ENCODE measurements around the gene STK31.
"Not testable (repeated sequence)": the region's sequence is repeated elsewhere in the genome, so short reads cannot be mapped to it uniquely, and the experiment has no call there.

The STK31 gene

DNA sequence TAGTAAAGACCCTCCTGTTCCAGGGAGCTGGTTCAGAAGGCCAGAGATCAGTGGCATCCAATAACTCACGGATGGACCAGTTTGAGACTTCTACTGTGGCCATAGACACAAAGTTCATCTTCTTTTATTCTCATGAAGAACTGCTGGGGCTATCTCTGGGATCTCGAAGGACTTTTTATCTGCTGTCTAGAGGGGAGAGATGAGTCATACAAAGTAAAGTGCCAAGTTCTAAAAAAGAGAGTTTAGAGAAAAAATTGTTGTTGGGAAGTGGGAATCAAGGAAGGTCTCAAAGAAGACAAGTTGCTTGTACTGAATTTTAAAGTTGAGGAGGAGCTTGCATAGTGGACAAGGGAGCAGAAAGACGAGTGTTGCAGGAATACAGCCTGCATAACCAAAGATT, 38.0 kb upstream of the STK31 start:
- Mint-ChIP-seq H3K27ac (no peak overlapping the region), H3K36me3 (ENCODE audit: low read depth) (no peaks in the 10 kb centered on the region), H3K27me3 (ENCODE audit: low read depth, poor library complexity) (peaks cover 3% of the 10 kb centered on the region), H3K4me3 (no peak overlapping the region), H3K9me3 (peaks cover 19% of the 10 kb centered on the region), H3K4me1 (no peaks in the 10 kb centered on the region)
- no peak for DNase-seq
- TF ChIP-seq CTCF (IDR thresholded peaks at IDR 0.05), result no peak

DNA sequence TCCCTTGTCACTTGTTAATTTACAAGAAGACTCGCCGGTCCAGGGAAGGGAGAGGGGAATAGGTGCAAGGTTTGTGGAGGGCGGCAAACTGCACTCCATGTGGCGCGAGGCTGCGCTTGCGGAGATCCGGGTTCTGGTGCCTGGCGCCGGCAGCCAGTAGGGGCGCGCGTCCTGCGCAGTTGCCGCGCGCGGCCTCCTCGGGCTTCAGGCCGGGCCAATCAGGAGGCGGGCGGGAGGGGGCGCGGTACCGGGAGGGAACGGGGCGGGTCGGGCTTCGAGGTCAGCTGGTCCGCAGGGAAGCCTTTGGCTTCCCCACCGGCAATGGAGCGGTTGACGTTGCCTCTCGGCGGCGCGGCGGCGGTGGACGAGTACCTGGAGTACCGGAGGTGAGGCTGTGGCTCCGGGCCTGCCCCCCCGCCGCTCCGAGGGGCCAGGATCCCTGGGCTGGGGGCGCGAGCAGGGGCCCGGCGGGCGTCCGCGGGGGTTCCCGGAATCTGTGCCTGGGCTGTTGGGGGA, 30.1 kb upstream of the STK31 start, which contains the start of gene FAM221A:
FAM221A (plus strand) TSS at position 302 of the 516 bp plus-strand sequence; CDS start at position 322, 20 bp downstream.
- Mint-ChIP-seq H3K4me3 (peak within 1 kb of the TSS; percentile 90), H3K27me3 (ENCODE audit: low read depth, poor library complexity) (peaks cover 13% of the 10 kb centered on the region), H3K27ac (no peak within 1 kb of the TSS), H3K36me3 (ENCODE audit: low read depth) (peaks cover 4% of the 10 kb centered on the region), H3K9me3 (peaks cover 28% of the 10 kb centered on the region), H3K4me1 (peaks cover 5% of the 10 kb centered on the region)
- peak; percentile 58 for TF ChIP-seq CTCF (IDR thresholded peaks at IDR 0.05)
- peak; percentile 84 for DNase-seq

DNA sequence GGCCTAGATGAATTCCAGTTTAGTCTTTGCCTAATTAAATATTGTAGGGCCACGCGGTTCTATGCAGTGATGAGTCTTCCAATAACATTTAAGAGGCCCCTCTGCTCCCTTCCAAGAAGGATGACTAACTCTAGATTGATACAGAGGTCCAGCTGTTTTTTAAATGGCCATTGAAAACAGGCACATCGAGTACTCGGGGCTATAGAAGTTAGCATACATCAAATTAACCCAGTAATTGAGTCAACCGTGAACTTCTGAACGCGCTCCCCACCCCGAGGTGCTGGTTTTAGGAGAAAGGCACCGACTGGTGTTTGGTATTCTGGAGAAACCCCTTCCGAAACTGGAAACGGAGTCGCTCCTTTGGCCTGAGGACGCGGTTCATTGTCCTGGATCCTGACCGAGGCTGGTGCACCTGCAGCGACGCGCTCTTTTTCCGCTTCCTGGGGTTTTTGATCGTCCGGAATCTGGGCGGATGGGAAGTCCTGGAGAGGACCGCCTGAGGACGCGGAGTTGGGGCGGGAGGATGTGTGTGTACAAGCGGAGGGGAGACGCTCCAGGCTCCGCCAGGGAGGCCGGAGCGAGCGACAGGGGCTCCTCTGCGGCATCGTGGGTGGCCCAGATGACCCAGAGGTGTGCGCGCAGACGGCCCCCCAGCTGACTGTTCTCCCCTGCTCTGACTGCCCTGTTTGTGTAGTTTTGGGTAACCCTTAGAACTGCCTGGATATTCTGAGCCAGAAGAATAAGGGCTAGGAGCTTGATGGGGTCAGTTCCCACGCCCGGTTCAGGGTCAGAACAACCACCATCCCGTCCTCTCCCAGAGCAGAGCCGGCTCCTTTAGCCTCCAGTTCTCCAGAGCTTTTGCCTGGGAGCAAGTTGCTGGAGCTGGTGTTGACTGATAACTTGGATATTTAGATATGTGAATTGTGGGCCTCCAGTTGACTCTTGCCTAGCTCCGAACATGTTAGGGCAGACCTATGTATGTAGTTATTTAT, 29.3 kb upstream of the STK31 start:
- Mint-ChIP-seq H3K27me3 (ENCODE audit: low read depth, poor library complexity) (peaks cover 13% of the 10 kb centered on the region), H3K9me3 (peaks cover 20% of the 10 kb centered on the region), H3K27ac (no peak overlapping the region), H3K36me3 (ENCODE audit: low read depth) (peaks cover 4% of the 10 kb centered on the region), H3K4me1 (peaks cover 5% of the 10 kb centered on the region), H3K4me3 (peak overlapping the region; percentile 90)
- TF ChIP-seq CTCF (IDR thresholded peaks at IDR 0.05), result no peak
- peak; percentile 64 for DNase-seq

DNA sequence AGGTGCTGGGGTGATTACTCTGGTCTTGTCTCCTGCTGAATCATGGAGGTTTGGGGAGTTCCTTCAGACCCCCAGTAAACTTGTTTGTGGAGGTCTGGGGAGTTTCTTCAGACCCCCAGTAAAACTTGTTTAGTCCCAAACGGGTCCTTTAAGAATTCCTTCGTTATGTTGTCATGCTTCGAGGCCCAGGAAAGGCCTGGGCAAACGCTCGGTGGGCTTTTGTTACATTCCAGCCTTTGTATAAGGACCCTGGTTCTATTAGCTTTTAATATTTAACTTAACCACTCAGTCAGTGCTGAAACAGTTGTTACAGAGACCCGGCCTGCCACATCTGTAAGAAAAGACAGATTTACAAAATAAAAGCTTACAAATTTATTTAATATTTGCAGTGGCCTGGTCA, 26.0 kb upstream of the STK31 start:
- H3K36me3 Mint-ChIP-seq (ENCODE audit: low read depth); H3K4me1 Mint-ChIP-seq; DNase-seq; H3K27me3 Mint-ChIP-seq (ENCODE audit: low read depth, poor library complexity); H3K27ac Mint-ChIP-seq; H3K4me3 Mint-ChIP-seq; H3K9me3 Mint-ChIP-seq: not testable (repeated sequence)

DNA sequence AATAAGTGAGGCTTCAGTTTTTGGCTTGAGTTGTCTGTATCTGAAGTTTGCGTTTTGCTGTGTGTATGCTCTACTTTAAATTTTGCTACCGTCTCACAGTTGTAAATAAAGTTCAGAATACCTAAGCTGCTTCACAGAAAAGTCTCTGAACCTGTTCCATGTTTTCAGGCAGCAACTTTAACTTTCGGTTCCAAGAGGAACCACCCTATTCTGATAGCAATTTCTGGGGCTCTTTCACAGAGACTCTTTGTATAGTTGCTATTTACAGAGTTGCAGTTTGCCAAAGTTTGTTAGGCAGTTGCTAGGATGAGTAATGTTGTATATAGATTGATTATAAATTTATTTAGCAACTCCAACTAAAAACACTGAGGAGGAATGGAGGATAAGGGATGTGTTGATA, 24.3 kb upstream of the STK31 start:
- TF ChIP-seq CTCF (IDR thresholded peaks at IDR 0.05), result no peak
- Mint-ChIP-seq H3K36me3 (ENCODE audit: low read depth) (peaks cover 14% of the 10 kb centered on the region), H3K9me3 (no peaks in the 10 kb centered on the region), H3K27me3 (ENCODE audit: low read depth, poor library complexity) (no peaks in the 10 kb centered on the region), H3K4me3 (no peak overlapping the region), H3K27ac (no peak overlapping the region), H3K4me1 (peaks cover 5% of the 10 kb centered on the region)
- DNase-seq, result no peak

GRCh38 chr7:23687011-23687410, 23.0 kb upstream of the STK31 start:
- Mint-ChIP-seq H3K27me3 (ENCODE audit: low read depth, poor library complexity) (no peaks in the 10 kb centered on the region), H3K27ac (no peak overlapping the region), H3K36me3 (ENCODE audit: low read depth) (peaks cover 21% of the 10 kb centered on the region), H3K4me1 (no peaks in the 10 kb centered on the region), H3K9me3 (no peaks in the 10 kb centered on the region), H3K4me3 (no peak overlapping the region)
- no peak for DNase-seq
- no peak for TF ChIP-seq CTCF (IDR thresholded peaks at IDR 0.05)

Measured in nephron progenitor cell (in vitro differentiated cells).